GM19328 (cell line): ENCODE data around the gene ADAMTS6.

Experiments used
- ATAC-seq: cut with Tn5 transposase; IDR thresholded peaks from one replicate; pipeline ENCODE4 v1.9.1; 2021; ENCODE audit warnings: mild to moderate bottlenecking, moderate library complexity; ENCODE audit not compliant: unreplicated experiment

Gene ADAMTS6

GRCh38 chr5:65151614-65152013 is 330.1 kb downstream of the ADAMTS6 start:
- no peak for ATAC-seq

DNA sequence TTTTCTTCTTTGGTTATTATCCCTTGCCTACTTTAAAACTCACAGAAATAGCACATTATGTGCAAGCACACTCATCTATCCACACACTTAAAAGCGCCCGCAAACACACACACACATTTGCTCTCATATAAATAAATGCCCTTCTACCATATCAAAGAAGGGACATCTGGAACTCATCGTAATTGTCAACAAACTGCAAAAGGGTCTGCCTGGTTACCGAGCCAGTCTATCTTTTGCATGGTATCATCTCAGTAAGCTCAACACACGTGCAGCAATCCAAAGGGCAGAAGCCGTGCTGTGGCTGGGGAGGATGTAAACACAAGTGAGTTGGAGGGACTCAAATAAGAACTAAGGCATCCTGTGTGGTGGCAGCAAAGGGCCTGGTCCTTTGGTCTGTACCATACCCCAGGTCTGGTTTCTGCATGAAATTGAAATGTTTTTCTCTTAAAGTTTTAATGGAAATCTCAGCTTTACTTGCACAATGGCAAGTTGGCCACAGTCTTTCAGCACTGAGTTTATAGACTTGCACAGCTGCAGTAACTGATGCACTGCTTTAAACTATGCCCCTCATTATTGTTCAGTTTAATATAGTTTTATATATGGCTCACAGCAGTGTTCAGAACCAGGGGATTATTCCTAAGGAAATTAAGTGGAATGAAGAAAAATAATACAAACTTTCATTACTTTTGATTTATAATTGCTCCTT is 331.0 kb downstream of the ADAMTS6 start:
- no peak for ATAC-seq

DNA sequence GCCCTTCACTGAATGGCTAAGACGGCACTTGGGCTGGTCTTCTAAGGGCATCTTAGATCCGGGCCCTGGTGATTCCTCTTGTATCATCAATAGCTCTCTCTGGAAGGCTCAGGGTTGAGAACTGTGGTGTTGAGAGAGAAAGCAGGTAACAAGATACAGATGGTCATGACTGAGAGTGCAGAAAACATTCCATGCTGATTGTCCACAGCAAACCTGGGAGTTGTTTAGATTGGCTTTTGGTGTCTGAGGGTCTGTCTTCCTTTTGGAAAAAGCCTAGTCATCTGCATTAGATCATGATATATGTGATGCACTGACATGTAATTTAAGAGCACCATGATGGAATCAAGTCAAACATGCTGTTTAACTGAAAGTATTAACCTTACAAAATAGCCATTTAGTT is 331.9 kb downstream of the ADAMTS6 start:
- no peak for ATAC-seq

GRCh38 chr5:65144136-65144871 is 337.4 kb downstream of the ADAMTS6 start:
- ATAC-seq, result no peak

DNA sequence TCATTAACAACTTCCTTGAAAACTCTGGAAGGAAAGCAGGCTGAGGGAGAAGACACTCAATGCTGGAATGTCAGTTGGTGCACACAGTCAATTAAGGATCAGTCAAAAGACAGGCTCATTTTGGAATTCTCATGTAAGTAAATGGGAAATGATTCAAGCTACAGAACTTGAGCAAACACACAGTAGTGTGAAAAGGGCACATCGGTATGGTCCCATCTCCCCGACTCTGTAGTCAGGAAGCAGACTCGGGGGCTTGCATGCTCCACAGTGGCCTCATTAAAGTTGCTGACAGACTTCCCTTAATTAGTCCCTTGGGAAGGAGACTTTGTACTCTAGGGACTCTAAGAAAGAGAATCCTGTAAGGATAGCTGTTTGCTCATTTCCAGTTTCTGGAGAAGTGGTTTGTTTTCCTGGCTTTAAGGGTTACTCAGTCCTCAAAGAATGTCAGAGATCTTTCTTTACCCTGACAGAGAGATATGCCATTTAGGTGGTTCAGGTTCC is 339.2 kb downstream of the ADAMTS6 start:
- no peak for ATAC-seq

- ATAC-seq, result no peak
These were observed 339.7 kb downstream of the ADAMTS6 start for GRCh38 chr5:65142016-65142415.

- ATAC-seq, result no peak
These were observed 340.2 kb downstream of the ADAMTS6 start for GRCh38 chr5:65141493-65141892.

GRCh38 chr5:65137631-65138030 is 344.1 kb downstream of the ADAMTS6 start:
- no peak for ATAC-seq

DNA sequence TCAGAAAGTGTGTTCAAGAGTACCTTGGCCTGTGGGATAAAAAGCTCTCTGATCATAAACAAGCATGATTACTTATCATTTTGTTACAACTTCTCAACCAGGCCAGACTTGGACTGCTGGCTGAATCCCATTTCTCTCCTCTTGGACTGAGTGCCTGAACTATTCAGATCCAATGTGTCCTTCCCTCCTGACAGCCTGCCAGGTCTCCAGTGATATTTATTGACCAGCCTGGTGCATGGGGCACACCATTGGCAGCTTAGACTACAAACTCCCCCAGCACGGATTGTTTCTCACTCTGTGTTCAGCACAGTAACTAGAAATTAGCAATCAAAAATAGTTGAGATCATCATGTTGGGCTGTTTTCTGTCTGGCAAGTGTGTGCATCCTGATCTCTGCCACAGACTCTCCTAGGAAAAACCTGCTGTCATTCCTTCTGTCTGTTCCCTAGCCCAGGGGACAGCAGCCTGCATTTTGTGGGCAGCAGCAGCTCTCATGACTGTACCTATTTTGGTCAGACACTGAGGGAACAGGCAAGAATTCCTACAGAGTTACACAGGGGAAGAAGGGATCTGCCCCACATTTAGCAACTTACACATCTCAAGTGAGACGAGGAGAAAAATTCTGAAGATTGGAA is 348.1 kb downstream of the ADAMTS6 start:
- no peak for ATAC-seq

DNA sequence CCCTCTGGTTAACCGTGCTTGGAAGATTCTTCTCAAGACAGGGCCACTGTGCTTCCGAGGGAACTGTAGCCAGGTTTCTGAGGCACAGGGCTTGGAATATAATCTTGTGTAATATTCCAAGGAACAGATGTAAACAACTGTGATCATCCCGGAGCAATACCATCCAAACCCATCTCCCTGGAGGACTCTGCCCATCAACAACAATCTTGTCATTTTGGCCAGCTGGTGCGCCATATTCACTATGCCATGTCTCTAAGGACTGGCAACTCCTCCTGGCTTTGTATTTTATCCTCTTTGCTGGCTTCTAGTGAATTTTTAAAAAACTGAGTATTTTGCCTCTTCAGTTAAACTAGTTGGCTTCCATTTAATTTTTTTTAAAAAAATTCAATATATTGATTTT is 349.3 kb downstream of the ADAMTS6 start:
- no peak for ATAC-seq

DNA sequence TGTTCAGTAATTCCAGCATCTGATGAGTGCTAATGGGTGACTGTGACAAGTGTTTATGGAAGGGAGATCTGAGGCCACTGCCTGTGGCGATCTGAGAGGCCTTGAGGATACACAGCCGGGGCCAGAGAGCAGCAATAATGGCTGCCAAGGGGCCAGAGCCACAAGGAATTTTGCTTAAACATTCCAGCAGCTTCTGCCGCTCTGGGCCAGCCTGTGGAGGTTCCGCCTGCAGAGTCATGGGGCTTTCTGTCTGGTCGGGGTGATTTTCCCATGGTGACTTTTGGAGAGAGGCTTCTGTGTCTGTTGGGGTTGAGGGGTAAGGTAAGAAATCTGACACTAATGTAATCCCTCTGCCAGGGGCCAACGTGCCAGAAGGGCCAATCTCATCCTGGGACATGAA is 353.5 kb downstream of the ADAMTS6 start:
- no peak for ATAC-seq

DNA sequence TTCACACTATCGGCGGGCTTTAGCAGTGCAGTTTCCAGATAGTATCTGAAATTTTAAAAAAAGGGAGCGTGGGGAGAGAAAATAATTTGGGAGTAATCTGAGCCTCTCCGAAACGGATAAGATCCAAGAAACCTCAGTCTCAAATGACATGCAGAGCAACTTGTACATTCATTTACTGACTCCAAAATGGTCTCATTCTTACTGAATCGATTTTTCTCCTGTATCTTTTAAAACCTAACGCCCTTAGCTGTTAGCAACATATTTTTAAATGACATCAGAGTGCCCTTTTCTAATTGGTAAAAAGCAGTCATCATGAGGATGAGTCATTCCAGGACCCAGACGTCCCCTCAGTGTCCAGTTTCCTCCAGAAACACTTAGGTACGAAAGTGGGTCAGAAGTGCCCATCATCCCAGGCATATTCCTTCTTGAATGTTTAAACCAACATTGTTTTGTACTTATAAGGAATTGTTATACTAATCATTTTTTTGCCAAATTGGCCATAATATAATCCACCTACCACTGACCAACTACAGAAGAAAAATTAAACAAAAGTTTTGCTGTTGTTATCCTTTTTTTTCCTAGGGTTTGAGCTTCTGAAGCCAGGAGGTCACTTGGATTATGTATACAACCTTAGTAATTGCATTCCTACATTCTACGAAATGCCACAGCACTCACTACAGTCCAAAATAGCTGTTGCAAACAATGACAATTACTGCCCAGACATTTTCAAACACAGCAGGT is 354.4 kb downstream of the ADAMTS6 start:
- ATAC-seq, result no peak

- ATAC-seq, result no peak
These were observed 355.1 kb downstream of the ADAMTS6 start for GRCh38 chr5:65126542-65127069.

DNA sequence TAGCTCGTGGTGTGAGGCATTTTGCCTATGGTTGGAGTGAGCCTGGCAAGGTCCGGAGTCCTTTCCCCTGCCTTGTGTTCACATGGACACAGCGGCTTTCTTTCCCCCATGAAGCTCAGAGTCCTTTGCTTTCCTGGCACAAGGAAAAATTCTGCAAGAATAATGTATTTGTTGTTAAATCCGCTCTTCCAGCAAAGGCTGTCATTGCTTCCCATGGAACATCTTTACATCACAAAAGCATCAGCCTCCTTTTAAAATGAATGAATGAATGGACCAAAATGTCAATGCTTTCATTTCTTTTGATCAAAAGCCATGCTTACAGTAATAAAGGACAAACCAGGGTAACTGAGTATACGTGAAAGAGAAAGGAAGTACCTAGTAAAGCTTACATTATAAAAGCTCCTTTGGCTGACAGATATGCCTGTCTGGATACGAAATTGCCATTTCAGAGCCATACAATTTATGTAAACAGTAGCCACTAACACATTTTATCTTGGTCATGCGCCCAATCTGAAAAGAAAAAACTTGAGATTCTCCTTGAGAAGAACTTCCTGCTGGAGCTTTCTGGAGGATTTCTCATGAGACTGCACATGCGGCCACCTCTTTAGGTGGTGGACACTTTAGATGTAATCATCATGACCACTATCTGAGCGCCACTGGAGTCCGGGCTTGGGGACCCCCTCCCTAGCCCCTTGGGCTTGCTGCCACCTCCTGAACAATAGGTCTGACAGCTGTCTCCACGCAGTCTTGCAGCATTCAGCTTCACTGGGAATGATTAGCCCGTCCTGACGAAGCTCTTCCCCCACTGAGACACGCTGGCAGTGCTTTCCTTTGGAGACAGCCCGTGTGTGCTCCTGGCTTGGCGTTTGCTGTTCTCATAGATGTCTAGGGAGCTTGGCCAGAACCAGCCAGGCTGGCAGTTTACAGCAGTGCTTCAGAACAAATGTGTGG is 355.9 kb downstream of the ADAMTS6 start:
- no peak for ATAC-seq

- ATAC-seq, result no peak
These were observed 359.8 kb downstream of the ADAMTS6 start for GRCh38 chr5:65121880-65122436.

- no peak for ATAC-seq
These were observed 361.3 kb downstream of the ADAMTS6 start for GRCh38 chr5:65120371-65120967.

DNA sequence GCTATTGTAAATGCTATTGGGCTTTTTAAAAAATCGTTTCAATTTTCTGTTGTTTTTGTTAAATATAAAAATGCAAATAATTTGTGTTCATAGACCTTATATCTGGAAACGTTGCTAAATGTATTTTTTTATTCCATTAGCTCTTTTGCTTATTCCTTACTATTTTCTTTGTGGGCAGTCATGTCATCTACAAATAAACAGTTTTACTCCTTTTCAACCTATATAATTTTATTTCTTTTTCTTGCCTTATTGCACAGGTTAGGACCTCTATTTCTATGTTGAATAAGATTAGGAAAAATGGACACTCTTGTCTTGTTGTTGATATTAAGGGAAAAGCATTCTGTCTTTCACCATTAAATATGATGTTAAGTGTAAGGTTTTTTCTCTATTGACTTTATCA is 364.2 kb downstream of the ADAMTS6 start:
- ATAC-seq, result no peak

GRCh38 chr5:65113771-65114170 is 367.9 kb downstream of the ADAMTS6 start:
- no peak for ATAC-seq
